Panc1 (cell line): ENCODE data around the gene EPHB2.

ENCODE experiments used
- CTCF ChIP-seq: fragments of 450-650 bp; IDR thresholded peaks from 2 replicates; pipeline ENCODE4 v1.5.1; 2017; ENCODE audit warnings: mild to moderate bottlenecking
- POLR2AphosphoS5 ChIP-seq: IDR thresholded peaks from 2 replicates; pipeline ENCODE4 v1.6.1; 2012; ENCODE audit warnings: mild to moderate bottlenecking, low read depth, low read length, moderate library complexity
- REST ChIP-seq, 2 experiments: IDR thresholded peaks; 2 replicates each; pipeline ENCODE4 v1.6.1; 2011 to 2012; ENCODE audit warnings: low read depth in 2 of 2, control low read depth in 1 of 2, low read length in 1 of 2, mild to moderate bottlenecking in 1 of 2, moderate library complexity in 1 of 2; ENCODE audit not compliant: insufficient read depth in 1 of 2
- SIN3A ChIP-seq: IDR thresholded peaks from 2 replicates; pipeline ENCODE4 v1.6.1; 2012; ENCODE audit warnings: low read depth, mild to moderate bottlenecking, low read length, moderate library complexity, borderline replicate concordance; ENCODE audit not compliant: insufficient read depth
- TCF7L2 ChIP-seq: IDR thresholded peaks from 2 replicates; pipeline ENCODE4 v1.6.1; 2011; ENCODE audit warnings: mild to moderate bottlenecking, low read depth, low read length, inconsistent platforms

- TF ChIP-seq CTCF: no peak
- no peak for TF ChIP-seq POLR2AphosphoS5
- no peak for TF ChIP-seq SIN3A
- TF ChIP-seq REST (IDR thresholded peaks at IDR 0.05; ENCODE audit: insufficient read depth in 1 of 2, low read depth in 2 of 2, low read length in 1 of 2): no peak
- TF ChIP-seq TCF7L2: no peak
These were observed 222.3 kb downstream of the EPHB2 start for GRCh38 chr1:22932803-22933470.
